Fibroblast of lung (primary cell): ENCODE data around the gene NDUFAF7. TPM values are rescaled to one million over a fixed set of nuclear protein-coding genes. Genes with fewer than 3 reads are reported as not detected.

Experiments
- DNase-seq, 2 donors: peaks; one replicate each; pipeline versions ENCODE4 v3.0.0 to v3.0.0-alpha.2; 2010; ENCODE audit warnings: low read depth in 2 of 2
- H2AFZ ChIP-seq: 2 replicates; pipeline ENCODE4 v1.5.1; 2012; ENCODE audit warnings: low read length, control low read depth, inconsistent platforms
- H3K27ac ChIP-seq: 2 replicates; pipeline ENCODE4 v1.5.1; 2011; ENCODE audit warnings: low read length, control low read depth; ENCODE audit not compliant: insufficient read depth
- H3K27me3 ChIP-seq: 2 replicates; pipeline ENCODE4 v1.5.1; 2011; ENCODE audit warnings: mild to moderate bottlenecking, low read length; ENCODE audit not compliant: control insufficient read depth, insufficient read depth
- H3K36me3 ChIP-seq: 2 replicates; pipeline ENCODE4 v1.5.1; 2011; ENCODE audit warnings: low read length; ENCODE audit not compliant: control insufficient read depth, insufficient read depth
- H3K4me1 ChIP-seq: 2 replicates; pipeline ENCODE4 v1.5.1; 2011; ENCODE audit warnings: low read length; ENCODE audit not compliant: control insufficient read depth, insufficient read depth; ENCODE audit errors: extremely low read depth
- H3K4me2 ChIP-seq: 2 replicates; pipeline ENCODE4 v1.5.1; 2011; ENCODE audit warnings: low read length, control low read depth; ENCODE audit not compliant: insufficient read depth; ENCODE audit errors: extremely low read depth
- H3K4me3 ChIP-seq, 4 experiments: fragments of 200-600 bp in 1 of 4; sonication (generic) in 1 of 4; replicated peaks in 1 of 4; 2 replicates each; pipeline ENCODE4 v1.5.1; 2011 to 2016; ENCODE audit warnings: low read length in 4 of 4, low read depth in 3 of 4, mild to moderate bottlenecking in 3 of 4, control low read depth in 2 of 4, inconsistent platforms in 1 of 4, mixed read lengths in 1 of 4; ENCODE audit not compliant: insufficient read depth in 1 of 4; ENCODE audit errors: control extremely low read depth in 1 of 4
- H3K79me2 ChIP-seq: 2 replicates; pipeline ENCODE4 v1.5.1; 2012; ENCODE audit warnings: mild to moderate bottlenecking, low read length, inconsistent platforms; ENCODE audit not compliant: control insufficient read depth, insufficient read depth
- H3K9ac ChIP-seq: 2 replicates; pipeline ENCODE4 v1.5.1; 2011; ENCODE audit warnings: mild to moderate bottlenecking, low read length, control low read depth; ENCODE audit not compliant: insufficient read depth
- H3K9me3 ChIP-seq: 2 replicates; pipeline ENCODE4 v1.5.1; 2012; ENCODE audit warnings: low read depth, low read length; ENCODE audit not compliant: control insufficient read depth, insufficient read depth
- H4K20me1 ChIP-seq: 2 replicates; pipeline ENCODE4 v1.5.1; 2011; ENCODE audit warnings: low read length; ENCODE audit not compliant: control insufficient read depth, insufficient read depth; ENCODE audit errors: extremely low read depth
- EZH2 ChIP-seq: IDR thresholded peaks from 2 replicates; pipeline ENCODE4 v1.5.1; 2012; ENCODE audit warnings: low read length, control low read depth, mild to moderate bottlenecking; ENCODE audit errors: missing control alignments
- polyA plus RNA-seq, 2 donors: library from polyadenylated mRNA; depleted of rRNA in 1 of 2; stranded (reverse) in 1 of 2; unstranded in 1 of 2; fragments of >200 nt; gene quantifications; 2 replicates each; pipeline ENCODE4 v1.2.1, GENCODE V29; 2011 to 2012; ENCODE audit warnings: missing spikeins in 1 of 2
- total RNA-seq: library from RNA; depleted of rRNA; stranded (reverse); fragments of >200 nt; gene quantifications from 2 replicates; pipeline ENCODE4 v1.2.1, GENCODE V29; 2014
- TF ChIP-seq, protein P1 (sequence below), 2 donors: IDR thresholded peaks in 1 of 2; conservative IDR thresholded peaks in 1 of 2; 1 replicate in 1 of 2; 2 replicates in 1 of 2; pipeline ENCODE4 v1.5.1; 2011 to 2012; ENCODE audit warnings: low read length in 2 of 2, control low read depth in 1 of 2, inconsistent platforms in 1 of 2, low read depth in 1 of 2, mild to moderate bottlenecking in 1 of 2

NDUFAF7 gene
- total and polyA plus RNA-seq, 2 donors (not counting 1 experiment from before 2014, with no cell fraction given): 16.8 to 18.7 TPM

GRCh38 chr2:37196320-37197195 lies 34.9 kb upstream of the NDUFAF7 start, which contains the start of gene CEBPZOS:
Gene CEBPZOS, plus strand, starts transcription at chr2:37196496. Its CDS starts 3,209 bp downstream, at chr2:37199705.
- Histone ChIP-seq H2AFZ (peak within 1 kb of the TSS; percentile 89), H3K79me2 (peaks cover 34% of the 10 kb centered on the region), H3K4me1 (no peaks in the 10 kb centered on the region), H3K9me3 (no peaks in the 10 kb centered on the region), H3K9ac (peak within 1 kb of the TSS; percentile 73), H3K36me3 (no peaks in the 10 kb centered on the region), H3K27ac (peak within 1 kb of the TSS; percentile 79), H3K27me3 (no peaks in the 10 kb centered on the region), H4K20me1 (no peaks in the 10 kb centered on the region), H3K4me2 (peak within 1 kb of the TSS; percentile 96), H3K4me3 (peak within 1 kb of the TSS; percentile 51 to 92 (median 68))
- DNase-seq: peak; percentile 69 to 83
- TF ChIP-seq EZH2: no peak
- TF ChIP-seq, protein P1, sequence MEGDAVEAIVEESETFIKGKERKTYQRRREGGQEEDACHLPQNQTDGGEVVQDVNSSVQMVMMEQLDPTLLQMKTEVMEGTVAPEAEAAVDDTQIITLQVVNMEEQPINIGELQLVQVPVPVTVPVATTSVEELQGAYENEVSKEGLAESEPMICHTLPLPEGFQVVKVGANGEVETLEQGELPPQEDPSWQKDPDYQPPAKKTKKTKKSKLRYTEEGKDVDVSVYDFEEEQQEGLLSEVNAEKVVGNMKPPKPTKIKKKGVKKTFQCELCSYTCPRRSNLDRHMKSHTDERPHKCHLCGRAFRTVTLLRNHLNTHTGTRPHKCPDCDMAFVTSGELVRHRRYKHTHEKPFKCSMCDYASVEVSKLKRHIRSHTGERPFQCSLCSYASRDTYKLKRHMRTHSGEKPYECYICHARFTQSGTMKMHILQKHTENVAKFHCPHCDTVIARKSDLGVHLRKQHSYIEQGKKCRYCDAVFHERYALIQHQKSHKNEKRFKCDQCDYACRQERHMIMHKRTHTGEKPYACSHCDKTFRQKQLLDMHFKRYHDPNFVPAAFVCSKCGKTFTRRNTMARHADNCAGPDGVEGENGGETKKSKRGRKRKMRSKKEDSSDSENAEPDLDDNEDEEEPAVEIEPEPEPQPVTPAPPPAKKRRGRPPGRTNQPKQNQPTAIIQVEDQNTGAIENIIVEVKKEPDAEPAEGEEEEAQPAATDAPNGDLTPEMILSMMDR (conservative IDR thresholded peaks at IDR 0.05 in 1 of 2, IDR thresholded peaks at IDR 0.05 in 1 of 2; ENCODE audit: low read depth in 1 of 2, low read length in 2 of 2): no peak

DNA sequence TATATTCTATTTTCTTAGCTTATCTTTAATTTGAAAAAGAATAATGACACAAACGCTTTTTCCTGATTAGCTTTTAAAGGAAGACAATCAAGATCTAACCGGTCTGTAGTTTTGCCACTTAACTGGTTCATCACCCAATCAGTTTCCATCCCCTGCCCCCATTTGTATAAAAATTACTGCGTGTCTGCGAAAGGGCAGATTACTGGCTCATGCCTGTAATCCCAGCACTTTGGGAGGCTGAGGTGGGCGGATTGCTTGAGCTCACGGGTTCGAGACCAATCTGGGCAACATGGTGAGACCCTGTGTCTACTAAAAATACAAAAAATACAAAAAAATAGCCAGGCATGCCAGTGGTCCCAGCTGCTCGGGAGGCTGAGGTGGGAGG lies 32.8 kb upstream of the NDUFAF7 start:
- Histone ChIP-seq H3K27me3 (no peaks in the 10 kb centered on the region), H3K27ac (no peak overlapping the region), H3K36me3 (peaks cover 1% of the 10 kb centered on the region), H3K4me2 (no peak overlapping the region), H3K4me1 (no peaks in the 10 kb centered on the region), H3K9ac (no peak overlapping the region), H4K20me1 (no peaks in the 10 kb centered on the region), H3K4me3 (no peak overlapping the region), H3K9me3 (no peaks in the 10 kb centered on the region), H3K79me2 (peaks cover 38% of the 10 kb centered on the region), H2AFZ (no peak overlapping the region)
- TF ChIP-seq EZH2: no peak
- TF ChIP-seq, protein P1 (conservative IDR thresholded peaks at IDR 0.05 in 1 of 2, IDR thresholded peaks at IDR 0.05 in 1 of 2; ENCODE audit: low read depth in 1 of 2, low read length in 2 of 2): no peak
- no peak for DNase-seq

DNA sequence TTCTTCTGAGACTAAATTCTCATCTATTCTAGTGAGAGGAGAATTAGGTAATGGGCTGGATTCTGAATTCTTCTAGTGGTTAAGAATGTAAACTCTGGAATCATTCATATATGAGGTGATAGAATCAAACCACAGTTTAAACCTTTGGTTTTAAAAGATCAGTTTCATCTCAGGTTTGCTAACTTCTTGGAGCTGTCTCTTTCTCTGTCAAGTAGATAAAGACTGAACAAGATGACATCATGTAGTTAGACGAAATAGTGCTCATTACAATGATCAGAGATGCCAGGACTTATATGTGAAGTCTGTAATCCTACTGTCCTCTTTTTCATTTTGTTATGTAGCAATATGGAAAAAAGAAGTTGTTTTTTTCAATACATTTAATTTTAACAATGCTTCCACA lies 30.2 kb upstream of the NDUFAF7 start:
- Histone ChIP-seq H3K4me3 (no peak overlapping the region), H2AFZ (no peak overlapping the region), H3K9ac (no peak overlapping the region), H3K27ac (no peak overlapping the region), H4K20me1 (no peaks in the 10 kb centered on the region), H3K79me2 (peaks cover 40% of the 10 kb centered on the region), H3K27me3 (no peaks in the 10 kb centered on the region), H3K4me2 (no peak overlapping the region), H3K9me3 (no peaks in the 10 kb centered on the region), H3K36me3 (peaks cover 3% of the 10 kb centered on the region), H3K4me1 (no peaks in the 10 kb centered on the region)
- TF ChIP-seq, protein P1 (conservative IDR thresholded peaks at IDR 0.05 in 1 of 2, IDR thresholded peaks at IDR 0.05 in 1 of 2; ENCODE audit: low read depth in 1 of 2, low read length in 2 of 2): no peak
- no peak for TF ChIP-seq EZH2
- DNase-seq: peak in 1 of 2 donors; percentile 42
